Pons (tissue), 1 donor: Measurements from ENCODE around the gene PRAMEF5.
"Not testable (repeated sequence)": the region's sequence is repeated elsewhere in the genome, so short reads cannot be mapped to it uniquely, and the experiment has no call there.

Experiments
- DNase-seq: peaks from one replicate; pipeline ENCODE4 v3.0.0-alpha.2; 2016; ENCODE audit warnings: low spot score

Gene PRAMEF5

GRCh38 chr1:13253898-13254297 lies at the start of gene PRAMEF5:
TSS of gene PRAMEF5 (plus strand) at chr1:13254198. CDS start at chr1:13259269, 5,071 bp downstream.
- DNase-seq, result not testable (repeated sequence)

DNA sequence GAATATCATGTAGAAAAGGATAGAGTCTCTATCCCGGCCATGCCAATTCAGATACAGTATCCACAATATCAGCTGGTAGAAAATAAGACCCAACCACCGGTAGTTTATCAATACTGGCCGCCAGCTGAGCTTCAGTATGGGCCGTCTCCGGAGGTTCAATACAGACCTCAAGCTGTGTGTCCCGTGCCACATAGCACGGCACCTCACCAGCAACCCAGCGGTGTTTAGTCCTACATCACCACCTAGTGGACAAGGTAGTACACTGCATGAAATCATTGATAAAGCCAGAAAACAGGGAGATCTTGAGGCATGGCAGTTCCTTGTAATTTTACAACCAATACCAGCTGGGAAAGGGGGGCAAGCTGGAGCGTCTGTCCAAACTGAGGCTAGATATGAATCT lies 45.3 kb upstream of the PRAMEF5 start:
- DNase-seq, result not testable (repeated sequence)

- DNase-seq, result not testable (repeated sequence)
Measured at GRCh38 chr1:13216619-13217018, 37.4 kb upstream of the PRAMEF5 start.

- not testable (repeated sequence) for DNase-seq
Measured at GRCh38 chr1:13219203-13219602, 34.8 kb upstream of the PRAMEF5 start.

DNA sequence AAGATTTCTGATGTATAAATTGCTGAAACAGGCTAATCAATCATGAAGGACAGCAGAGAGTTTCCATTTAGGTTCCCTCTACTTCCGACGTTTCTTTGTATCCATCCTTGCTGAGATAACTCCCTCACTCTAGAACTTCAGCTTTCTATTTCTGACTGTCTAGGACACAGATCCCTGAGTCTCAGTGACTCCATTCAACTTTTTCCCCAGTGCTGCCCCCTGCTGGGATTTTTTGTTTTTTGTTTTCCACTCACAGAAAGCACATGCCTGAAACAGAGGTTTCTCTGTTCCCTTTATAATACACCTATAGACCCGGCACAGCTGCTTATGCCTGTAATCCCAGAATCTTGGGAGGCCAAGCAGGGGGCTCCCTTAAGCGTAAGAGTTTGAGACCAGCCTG lies 31.2 kb upstream of the PRAMEF5 start:
- not testable (repeated sequence) for DNase-seq

GRCh38 chr1:13224480-13225060 lies 29.4 kb upstream of the PRAMEF5 start:
- DNase-seq, result no peak

- not testable (repeated sequence) for DNase-seq
Measured at GRCh38 chr1:13225675-13226204, 28.3 kb upstream of the PRAMEF5 start, which contains the start of gene PRAMEF18. TSS of gene PRAMEF18 (minus strand) at chr1:13226154. CDS start at chr1:13226106, 48 bp downstream.

DNA sequence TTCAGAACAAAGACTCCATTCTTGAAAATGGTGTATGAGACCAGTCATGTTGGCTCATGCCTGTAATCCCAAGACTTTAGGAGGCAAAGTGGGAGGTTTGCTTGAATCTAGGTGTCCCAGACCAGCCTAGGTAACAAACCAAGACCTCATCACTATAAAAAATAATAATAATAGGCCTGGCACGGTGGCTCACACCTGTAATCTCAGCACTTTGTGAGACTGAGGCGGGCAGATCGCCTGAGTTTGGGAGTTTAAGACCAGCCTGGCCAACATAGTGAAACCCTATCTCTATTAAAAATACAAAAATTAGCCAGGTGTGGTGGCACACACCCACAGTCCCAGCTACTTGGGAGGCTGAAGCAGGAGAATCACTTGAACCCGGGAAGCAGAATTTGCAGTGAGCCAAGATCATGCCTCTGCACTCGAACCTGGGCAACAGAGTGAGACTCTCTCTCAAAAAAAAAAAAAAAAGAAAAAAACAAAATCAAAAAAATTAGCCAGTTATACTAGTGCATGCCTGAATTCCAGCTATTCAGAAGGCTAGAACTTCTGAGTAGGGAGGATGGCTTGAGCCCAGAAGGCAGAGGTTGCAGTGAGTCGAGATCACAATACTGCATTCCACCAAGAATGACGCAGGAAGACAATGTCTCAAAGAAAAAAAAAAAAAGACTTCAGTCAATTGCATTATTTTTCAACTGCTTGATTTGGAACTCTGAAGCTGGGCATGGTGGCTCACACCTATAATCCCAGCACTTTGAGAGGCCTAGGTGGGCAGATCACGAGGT lies 26.5 kb upstream of the PRAMEF5 start:
- not testable (repeated sequence) for DNase-seq

DNA sequence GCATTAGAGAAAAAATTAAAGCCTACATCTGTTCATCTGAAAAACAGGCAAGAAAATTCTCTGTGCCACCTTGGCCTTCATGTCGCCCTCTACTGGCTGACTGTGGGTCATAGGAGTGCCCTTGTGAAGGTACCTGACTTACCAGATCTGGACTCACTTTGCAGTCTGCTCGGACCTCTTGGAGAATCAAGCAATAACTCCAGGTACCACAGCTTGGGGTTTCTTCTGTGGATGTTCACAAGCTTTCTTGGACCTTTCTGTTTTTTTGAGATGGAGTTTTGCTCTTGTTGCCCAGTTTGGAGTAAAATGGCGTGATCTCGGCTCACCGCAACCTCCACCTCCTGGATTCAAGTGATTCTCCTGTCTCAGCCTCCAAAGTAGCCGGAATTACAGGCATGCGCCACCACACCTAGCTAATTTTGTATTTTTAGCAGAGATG lies 25.6 kb upstream of the PRAMEF5 start:
- DNase-seq, result no peak

DNA sequence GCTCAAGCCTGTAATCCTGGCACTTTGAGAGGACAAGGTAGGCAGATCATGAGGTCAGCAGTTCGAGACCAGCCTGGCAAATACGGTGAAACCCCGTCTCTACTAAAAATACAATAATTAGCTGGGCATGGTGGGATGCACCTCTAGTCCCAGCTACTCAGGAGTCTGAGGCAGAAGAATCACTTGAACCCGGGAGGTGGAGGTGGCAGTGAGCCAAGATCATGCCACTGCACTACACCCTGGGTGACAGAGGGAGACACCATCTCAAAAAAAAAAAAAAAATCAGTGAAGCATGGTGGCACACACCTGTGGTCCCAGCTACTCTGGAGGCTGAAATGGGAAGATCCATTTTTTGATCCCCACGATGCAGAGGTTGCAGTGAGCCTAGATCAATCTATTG lies 23.9 kb upstream of the PRAMEF5 start:
- not testable (repeated sequence) for DNase-seq

DNA sequence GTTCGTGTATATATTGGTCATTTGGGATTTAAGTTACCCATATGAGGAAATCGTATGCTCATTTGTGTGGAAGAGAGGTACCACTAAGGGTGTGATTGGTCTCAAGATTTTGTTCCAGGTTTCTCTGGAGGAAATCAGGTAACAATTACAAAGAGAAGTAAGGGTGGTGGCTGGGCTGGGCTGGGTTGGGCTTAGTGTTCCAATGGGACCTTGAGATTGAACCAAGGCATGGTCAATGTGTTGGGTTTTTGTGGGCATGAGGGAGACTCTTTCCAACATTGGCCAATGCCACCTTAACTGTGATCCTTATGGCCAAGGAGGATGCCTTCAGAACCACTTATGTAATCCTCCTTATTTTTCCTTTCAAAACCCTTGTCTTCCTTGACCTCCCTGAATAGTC lies 23.4 kb upstream of the PRAMEF5 start:
- not testable (repeated sequence) for DNase-seq

GRCh38 chr1:13231061-13231750 lies 22.8 kb upstream of the PRAMEF5 start:
- DNase-seq, result not testable (repeated sequence)

DNA sequence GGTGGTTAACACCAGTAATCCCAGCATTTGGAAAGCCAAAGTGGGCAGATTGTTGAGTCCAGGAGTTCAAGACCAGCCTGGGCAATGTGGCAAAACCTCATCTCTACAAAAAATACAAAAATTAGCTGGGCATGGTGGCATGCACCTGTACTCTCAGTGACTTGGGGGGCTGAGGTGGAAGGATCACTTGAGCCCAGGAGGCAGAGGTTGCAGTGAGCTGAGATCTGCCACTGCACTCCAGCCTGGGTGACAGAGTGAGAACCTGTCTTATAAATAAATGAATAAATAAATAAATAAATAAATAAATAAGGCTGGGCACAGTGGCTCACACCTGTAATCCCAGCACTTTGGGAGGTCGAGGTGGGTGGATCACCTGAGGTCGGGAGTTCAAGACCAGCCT lies 21.9 kb upstream of the PRAMEF5 start:
- DNase-seq, result not testable (repeated sequence)

- DNase-seq, result not testable (repeated sequence)
Measured at GRCh38 chr1:13234057-13234456, 19.9 kb upstream of the PRAMEF5 start.

DNA sequence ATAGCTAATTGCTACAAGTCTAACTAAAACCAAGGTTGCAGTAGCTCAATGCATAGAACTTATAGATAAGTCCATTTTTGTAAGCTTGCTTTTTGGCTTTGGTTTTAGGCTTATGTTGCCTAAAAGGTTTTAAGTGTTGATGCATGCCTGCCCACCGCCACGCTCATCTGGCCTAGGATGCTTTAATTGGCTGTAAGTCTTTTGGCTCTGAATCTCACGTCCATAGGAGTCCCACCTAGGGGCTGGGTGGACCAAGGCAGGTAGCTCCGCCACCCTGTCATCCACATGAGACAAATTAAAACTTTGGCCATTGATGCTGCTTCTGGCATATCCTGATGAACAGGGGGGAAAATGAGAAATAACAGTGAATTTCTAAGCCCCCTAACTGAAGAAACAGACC lies 16.4 kb upstream of the PRAMEF5 start:
- not testable (repeated sequence) for DNase-seq

- not testable (repeated sequence) for DNase-seq
Measured at GRCh38 chr1:13239633-13240032, 14.4 kb upstream of the PRAMEF5 start.

DNA sequence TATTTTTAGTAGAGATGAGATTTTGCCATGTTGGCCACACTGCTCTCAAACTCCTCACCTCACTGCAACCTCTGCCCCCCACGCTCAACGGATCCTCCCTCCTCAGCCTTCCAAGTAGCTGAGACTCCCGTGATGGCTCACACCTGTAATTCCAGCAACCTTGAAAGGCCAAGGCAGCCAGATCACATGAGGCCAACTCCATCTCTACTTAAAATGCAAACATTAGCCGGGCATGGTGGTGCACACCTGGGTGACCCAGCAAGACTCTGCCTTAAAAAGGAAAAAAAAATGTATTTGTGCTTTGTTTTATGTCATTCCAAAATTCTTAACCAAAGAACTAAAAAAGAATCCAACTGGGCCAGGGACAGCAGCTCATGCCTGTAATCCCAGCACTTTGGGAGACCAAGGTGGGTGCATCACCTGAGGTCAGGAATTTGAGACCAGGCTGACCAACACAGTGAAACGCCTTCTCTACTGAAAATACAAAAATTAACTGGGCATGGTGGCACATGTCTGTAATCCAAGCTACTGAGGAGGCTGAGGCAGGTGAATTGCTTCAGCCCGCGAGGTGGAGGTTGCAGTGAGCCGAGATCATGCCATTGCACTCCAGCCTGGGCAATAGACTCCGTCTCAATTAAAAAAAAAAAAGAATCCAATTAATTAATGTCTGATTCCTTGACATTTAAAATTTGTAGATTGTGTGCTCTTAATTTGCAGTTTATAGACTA lies 10.3 kb upstream of the PRAMEF5 start:
- DNase-seq, result not testable (repeated sequence)

DNA sequence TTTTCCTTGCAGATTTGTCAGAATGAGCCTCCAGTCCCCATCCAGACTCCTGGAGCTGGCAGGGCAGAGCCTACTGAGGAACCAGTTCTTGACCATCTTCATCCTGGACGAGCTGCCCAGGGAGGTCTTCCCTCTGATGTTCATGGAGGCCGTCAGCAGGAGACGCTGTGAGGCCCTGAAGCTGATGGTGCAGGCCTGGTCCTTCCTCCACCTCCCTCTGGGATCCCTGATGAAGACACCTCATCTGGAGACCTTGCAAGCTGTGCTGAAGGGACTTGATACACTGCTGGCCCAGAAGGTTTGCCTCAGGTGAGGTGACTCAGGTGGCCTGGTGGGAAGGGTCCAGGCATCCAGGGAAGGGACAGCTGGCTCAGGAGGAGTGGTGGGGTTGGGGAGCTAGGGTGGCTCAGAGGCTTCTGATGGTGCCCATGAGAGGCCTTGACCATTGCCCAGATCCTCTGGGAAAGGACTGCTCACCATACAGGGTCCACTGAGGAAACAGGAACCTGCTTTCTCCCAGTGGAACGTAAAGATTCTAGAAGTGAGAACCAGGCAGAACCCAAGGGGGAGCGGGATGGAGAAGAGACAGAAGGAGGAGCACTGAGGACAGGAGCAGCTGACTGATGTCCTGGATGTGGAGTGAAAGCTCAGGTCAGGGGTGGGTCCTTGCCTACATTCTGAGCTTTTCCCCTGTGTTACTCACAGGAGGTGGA lies 8.0 kb upstream of the PRAMEF5 start:
- not testable (repeated sequence) for DNase-seq

DNA sequence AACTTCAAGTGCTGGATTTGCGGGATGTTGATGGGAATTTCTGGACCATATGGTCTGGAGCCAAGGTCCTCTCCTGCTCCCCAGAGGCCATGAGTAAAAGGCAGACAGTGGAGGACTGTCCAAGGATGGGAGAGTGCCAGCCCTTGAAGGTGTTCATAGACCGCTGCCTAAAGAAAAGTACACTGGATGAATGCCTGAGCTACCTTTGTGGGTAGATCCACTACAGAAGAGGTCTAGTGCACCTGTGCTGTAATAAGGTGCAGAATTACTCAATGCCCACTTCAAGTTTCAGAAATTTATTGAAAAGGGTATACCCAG lies 7.5 kb upstream of the PRAMEF5 start:
- not testable (repeated sequence) for DNase-seq

- DNase-seq, result not testable (repeated sequence)
Measured at GRCh38 chr1:13247122-13247521, 6.9 kb upstream of the PRAMEF5 start.

DNA sequence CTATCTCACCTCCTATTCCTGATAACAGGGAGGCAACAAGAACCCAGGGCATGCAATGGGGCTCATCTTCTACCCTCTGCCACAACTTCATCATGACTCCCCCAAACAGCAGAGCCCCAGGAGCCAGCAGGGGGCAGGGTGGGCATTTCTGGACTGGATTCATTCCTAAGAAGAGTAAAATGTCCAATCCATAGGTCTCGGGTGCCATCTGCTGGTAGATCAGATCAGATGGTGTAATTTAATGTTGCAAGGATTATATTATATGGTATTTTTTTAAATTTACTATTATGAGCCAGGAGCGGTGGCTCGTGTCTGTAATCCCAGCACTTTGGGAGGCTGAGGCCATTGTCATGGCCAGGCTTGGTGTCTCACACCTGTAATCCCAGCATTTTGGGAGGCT lies 11.1 kb downstream of the PRAMEF5 start:
- not testable (repeated sequence) for DNase-seq
